Measurements from ENCODE around the gene WAPL.

DNA sequence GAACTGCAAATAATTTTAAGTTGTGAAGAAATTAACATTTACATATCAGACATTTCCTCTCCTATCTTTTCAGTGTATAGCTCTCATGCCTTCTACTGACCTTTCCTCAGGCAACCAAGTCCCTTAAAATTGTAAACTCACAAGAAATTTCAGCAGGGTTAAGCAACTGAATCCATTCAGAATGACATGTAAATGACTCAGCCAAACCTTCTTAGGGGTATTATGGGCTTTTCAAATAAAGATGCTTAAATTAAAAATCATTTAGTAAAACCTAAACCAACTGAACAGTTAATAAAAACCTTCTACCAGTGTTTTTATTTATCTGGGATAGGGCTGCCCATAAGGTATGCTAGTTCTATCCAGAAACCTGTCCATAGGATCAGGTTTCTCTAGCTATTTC lies 20.7 kb downstream of the WAPL start:
- TF ChIP-seq, protein P1, sequence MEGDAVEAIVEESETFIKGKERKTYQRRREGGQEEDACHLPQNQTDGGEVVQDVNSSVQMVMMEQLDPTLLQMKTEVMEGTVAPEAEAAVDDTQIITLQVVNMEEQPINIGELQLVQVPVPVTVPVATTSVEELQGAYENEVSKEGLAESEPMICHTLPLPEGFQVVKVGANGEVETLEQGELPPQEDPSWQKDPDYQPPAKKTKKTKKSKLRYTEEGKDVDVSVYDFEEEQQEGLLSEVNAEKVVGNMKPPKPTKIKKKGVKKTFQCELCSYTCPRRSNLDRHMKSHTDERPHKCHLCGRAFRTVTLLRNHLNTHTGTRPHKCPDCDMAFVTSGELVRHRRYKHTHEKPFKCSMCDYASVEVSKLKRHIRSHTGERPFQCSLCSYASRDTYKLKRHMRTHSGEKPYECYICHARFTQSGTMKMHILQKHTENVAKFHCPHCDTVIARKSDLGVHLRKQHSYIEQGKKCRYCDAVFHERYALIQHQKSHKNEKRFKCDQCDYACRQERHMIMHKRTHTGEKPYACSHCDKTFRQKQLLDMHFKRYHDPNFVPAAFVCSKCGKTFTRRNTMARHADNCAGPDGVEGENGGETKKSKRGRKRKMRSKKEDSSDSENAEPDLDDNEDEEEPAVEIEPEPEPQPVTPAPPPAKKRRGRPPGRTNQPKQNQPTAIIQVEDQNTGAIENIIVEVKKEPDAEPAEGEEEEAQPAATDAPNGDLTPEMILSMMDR (IDR thresholded peaks at IDR 0.05) = no peak
- TF ChIP-seq EZH2phosphoT487 (IDR thresholded peaks at IDR 0.05) = no peak
